H1 (cell line): ENCODE data around the gene SHLD2. TPM values are rescaled to one million over a fixed set of nuclear protein-coding genes. Genes with fewer than 3 reads are reported as not detected.
"Not testable (repeated sequence)": the region's sequence is repeated elsewhere in the genome, so short reads cannot be mapped to it uniquely, and the experiment has no call there.

Experiments used
- CTCF ChIA-PET: fragments of 300-600 bp; sonication (Branson Sonifier 250); formaldehyde crosslinking; loops from one replicate; lab custom pipeline; 2021; ENCODE audit not compliant: partially characterized antibody; lab: Charles Lee
- POLR2A ChIA-PET: fragments of 300-600 bp; sonication (Branson Sonifier 250); formaldehyde crosslinking; loops from one replicate; lab custom pipeline; 2021; ENCODE audit warnings: inconsistent platforms; ENCODE audit not compliant: partially characterized antibody; lab: Charles Lee
- DNase-seq, 2 experiments: peaks; one replicate each; pipeline versions ENCODE4 v3.0.0 to v3.0.0-alpha.2; 2010 to 2022; ENCODE audit warnings: low spot score in 2 of 2, low read depth in 1 of 2, mixed read lengths in 1 of 2
- FAIRE-seq: peaks from 2 replicates; lab custom pipeline; 2011; peaks lifted over from hg19 to GRCh38; lab: Jason Lieb, UNC
- H2AFZ ChIP-seq: 2 replicates; pipeline ENCODE4 v1.8.1; 2012; ENCODE audit warnings: low read length, inconsistent platforms
- H2AK5ac ChIP-seq: 2 replicates; pipeline ENCODE4 v1.6.1; 2013; ENCODE audit warnings: low read depth, low read length
- H2BK120ac ChIP-seq: replicated peaks from 2 replicates; pipeline ENCODE3; 2013; ENCODE audit warnings: low read depth, low read length, inconsistent platforms
- H2BK12ac ChIP-seq: 2 replicates; pipeline ENCODE4 v1.6.1; 2013; ENCODE audit warnings: low read depth, low read length
- H2BK15ac ChIP-seq: 2 replicates; pipeline ENCODE4 v1.6.1; 2013; ENCODE audit warnings: low read length
- H2BK20ac ChIP-seq: 2 replicates; pipeline ENCODE4 v1.6.1; 2013; ENCODE audit warnings: low read length
- H2BK5ac ChIP-seq: 2 replicates; pipeline ENCODE4 v1.6.1; 2013; ENCODE audit warnings: low read depth, low read length
- H3K14ac ChIP-seq: 2 replicates; pipeline ENCODE4 v1.6.1; 2013; ENCODE audit warnings: inconsistent platforms; ENCODE audit not compliant: insufficient read length
- H3K18ac ChIP-seq: 2 replicates; pipeline ENCODE4 v1.6.1; 2013; ENCODE audit warnings: low read length; ENCODE audit errors: extremely low read depth
- H3K23ac ChIP-seq: 2 replicates; pipeline ENCODE4 v1.6.1; 2013; ENCODE audit warnings: inconsistent platforms; ENCODE audit not compliant: insufficient read length
- H3K23me2 ChIP-seq: 2 replicates; pipeline ENCODE4 v1.6.1; 2013; ENCODE audit warnings: low read depth, low read length
- H3K27ac ChIP-seq: 2 replicates; pipeline ENCODE4 v1.6.1; 2011; ENCODE audit warnings: low read depth, low read length, inconsistent platforms
- H3K27me3 ChIP-seq, 4 experiments: replicated peaks in 1 of 4; 1 replicate in 1 of 4; 2 replicates in 3 of 4; pipeline versions ENCODE4 v1.6.1 to v1.8.1; 2011 to 2013; ENCODE audit warnings: low read length in 3 of 4, mild to moderate bottlenecking in 3 of 4, inconsistent platforms in 2 of 4, mixed read lengths in 2 of 4, moderate library complexity in 1 of 4; ENCODE audit not compliant: control insufficient read depth in 3 of 4, insufficient read depth in 3 of 4; ENCODE audit errors: extremely low read depth in 1 of 4
- H3K36me3 ChIP-seq, 4 experiments: 2 replicates each; pipeline versions ENCODE4 v1.6.1 to v1.8.1; 2011 to 2013; ENCODE audit warnings: mild to moderate bottlenecking in 4 of 4, low read length in 3 of 4, moderate library complexity in 2 of 4, control low read depth in 1 of 4, inconsistent platforms in 1 of 4; ENCODE audit not compliant: insufficient read depth in 4 of 4, control insufficient read depth in 2 of 4
- H3K4ac ChIP-seq: replicated peaks from 2 replicates; pipeline ENCODE3; 2013; ENCODE audit warnings: low read length, low read depth, mixed read lengths, inconsistent platforms; ENCODE audit not compliant: insufficient read length
- H3K4me1 ChIP-seq, 4 experiments: replicated peaks in 1 of 4; 1 replicate in 1 of 4; 2 replicates in 3 of 4; pipeline versions ENCODE4 v1.6.1 to v1.8.1; 2011 to 2013; ENCODE audit warnings: low read length in 3 of 4, inconsistent platforms in 2 of 4, mixed read lengths in 1 of 4; ENCODE audit not compliant: insufficient read depth in 4 of 4, control insufficient read depth in 3 of 4
- H3K4me2 ChIP-seq, 2 experiments: 2 replicates each; pipeline versions ENCODE4 v1.6.1 to v1.8.1; 2011 to 2013; ENCODE audit warnings: low read depth in 2 of 2, low read length in 2 of 2, control low read depth in 1 of 2, inconsistent platforms in 1 of 2, mild to moderate bottlenecking in 1 of 2; ENCODE audit not compliant: insufficient read depth in 1 of 2
- H3K4me3 ChIP-seq, 4 experiments: fragments of 200-600, 300-600 bp in 1 of 4; sonication (generic), shearing (Covaris generic), sonication (Bioruptor Twin) in 1 of 4; 2 replicates each; pipeline versions ENCODE4 v1.5.1 to v1.8.1; 2011 to 2016; ENCODE audit warnings: low read length in 4 of 4, low read depth in 3 of 4, control low read depth in 2 of 4, inconsistent platforms in 2 of 4, mild to moderate bottlenecking in 2 of 4, mixed read lengths in 1 of 4, moderate library complexity in 1 of 4; ENCODE audit not compliant: insufficient read depth in 2 of 4; ENCODE audit errors: extremely low read depth in 1 of 4
- H3K56ac ChIP-seq: replicated peaks from 2 replicates; pipeline ENCODE3; 2013; ENCODE audit warnings: low read depth, mild to moderate bottlenecking, mixed read lengths, low read length, inconsistent platforms; ENCODE audit not compliant: insufficient read length
- H3K79me1 ChIP-seq: 2 replicates; pipeline ENCODE4 v1.6.1; 2013; ENCODE audit warnings: low read depth, low read length, control low read depth
- H3K79me2 ChIP-seq, 2 experiments: 2 replicates each; pipeline versions ENCODE4 v1.6.1 to v1.8.1; 2012 to 2013; ENCODE audit warnings: low read length in 2 of 2, mild to moderate bottlenecking in 2 of 2, inconsistent platforms in 1 of 2; ENCODE audit not compliant: insufficient read depth in 2 of 2, control insufficient read depth in 1 of 2
- H3K9ac ChIP-seq, 4 experiments: replicated peaks in 1 of 4; 1 replicate in 1 of 4; 2 replicates in 3 of 4; pipeline versions ENCODE4 v1.6.1 to v1.8.1; 2011 to 2013; ENCODE audit warnings: low read depth in 3 of 4, low read length in 3 of 4, control low read depth in 2 of 4, mild to moderate bottlenecking in 2 of 4, moderate library complexity in 2 of 4, inconsistent platforms in 1 of 4; ENCODE audit errors: extremely low read depth in 1 of 4
- H3K9me3 ChIP-seq, 2 experiments: 2 replicates each; pipeline versions ENCODE4 v1.6.1 to v1.8.1; 2012 to 2013; ENCODE audit warnings: mild to moderate bottlenecking in 2 of 2, moderate library complexity in 2 of 2, control low read depth in 1 of 2, inconsistent platforms in 1 of 2, low read depth in 1 of 2, low read length in 1 of 2, mixed read lengths in 1 of 2; ENCODE audit not compliant: insufficient read depth in 2 of 2
- H4K20me1 ChIP-seq, 2 experiments: replicated peaks in 1 of 2; 2 replicates each; pipeline versions ENCODE3 to v1.8.1; 2011 to 2013; ENCODE audit warnings: inconsistent platforms in 2 of 2, low read length in 2 of 2, mild to moderate bottlenecking in 1 of 2; ENCODE audit not compliant: insufficient read depth in 2 of 2, control insufficient read depth in 1 of 2
- H4K5ac ChIP-seq: 2 replicates; pipeline ENCODE4 v1.6.1; 2013; ENCODE audit warnings: low read length, low read depth, mixed read lengths, inconsistent platforms; ENCODE audit not compliant: insufficient read length
- H4K8ac ChIP-seq: 2 replicates; pipeline ENCODE4 v1.8.0; 2013; ENCODE audit warnings: mild to moderate bottlenecking, moderate library complexity, low read length, inconsistent platforms; ENCODE audit not compliant: insufficient read depth; ENCODE audit errors: extremely low read depth
- H4K91ac ChIP-seq: replicated peaks from 2 replicates; pipeline ENCODE3; 2013; ENCODE audit warnings: low read length, mixed read lengths, inconsistent platforms; ENCODE audit not compliant: insufficient read length
- WGBS, 2 experiments: shearing (Covaris generic) in 1 of 2; methylation state at CpG; one replicate each; pipeline versions ENCODE4 v1.1.6 to v1.1.7; 2013 to 2015; ENCODE audit warnings: low lambda C conversion rate in 2 of 2, mixed read lengths in 2 of 2, inconsistent platforms in 1 of 2, low coverage in 1 of 2, missing lambda C conversion rate in 1 of 2; ENCODE audit not compliant: insufficient replicate concordance in 2 of 2, insufficient coverage in 1 of 2, insufficient read length in 1 of 2; ENCODE audit errors: extremely low coverage in 1 of 2, missing lambda C conversion rate in 1 of 2; 5-methylcytosine and 5-hydroxymethylcytosine counted together
- polyA plus RNA-seq, 7 experiments: library from polyadenylated mRNA; depleted of rRNA in 3 of 7; stranded (reverse) in 5 of 7; unstranded in 2 of 7; fragments of >200 nt in 5 of 7; fragments of 200-250 nt in 2 of 7; gene quantifications; 1 replicate in 5 of 7; 2 replicates in 1 of 7; 4 replicates in 1 of 7; pipeline versions ENCODE4 v1.2.1 to v1.2.3, GENCODE V29; 2011 to 2013; ENCODE audit warnings: missing spikeins in 2 of 7, mixed read lengths in 2 of 7
- total RNA-seq: library from RNA; stranded (reverse); fragmentation: NEBNext Ultra II Directional; extraction: Animal tissue kit (Norgen Biotek cat#: 25700); gene quantifications from 2 replicates; pipeline ENCODE4 v1.2.1, GENCODE V29; 2021

The SHLD2 gene
- total and polyA plus RNA-seq, 2 of the 8 experiments (the other 6 are each of a cell fraction or from before 2014, with no cell fraction given): 7.9 to 32.4 TPM

GRCh38 chr10:87149020-87149609 is 54.1 kb downstream of the SHLD2 start:
- POLR2A ChIA-PET, H4K5ac ChIP-seq, FAIRE-seq, H3K27ac ChIP-seq, H2BK12ac ChIP-seq, H3K4me2 ChIP-seq, H3K23ac ChIP-seq, DNase-seq, H3K27me3 ChIP-seq, H3K4me3 ChIP-seq, H3K14ac ChIP-seq, H3K9ac ChIP-seq, H3K18ac ChIP-seq, H4K91ac ChIP-seq, H2AK5ac ChIP-seq, H3K79me1 ChIP-seq, H3K36me3 ChIP-seq, H2BK120ac ChIP-seq, H4K20me1 ChIP-seq, H3K56ac ChIP-seq, H3K4ac ChIP-seq, H2AFZ ChIP-seq, H2BK20ac ChIP-seq, H3K23me2 ChIP-seq, H3K79me2 ChIP-seq, H2BK15ac ChIP-seq, H4K8ac ChIP-seq, H3K9me3 ChIP-seq, H2BK5ac ChIP-seq, H3K4me1 ChIP-seq: not testable (repeated sequence)
- WGBS, 2 experiments: 95% methylated on average over 9 of the region's 9 CpGs; no CpG with 5 or more reads in 1 of the 2 experiments
- CTCF ChIA-PET: interaction anchor here (1.0 to 1.8 kb wide), 3 partner anchors 95 to 206 kb away, joined by 3 read pairs; no protein-coding TSS in a partner anchor

GRCh38 chr10:87151516-87151915 is 56.5 kb downstream of the SHLD2 start:
- H4K8ac ChIP-seq, H3K27me3 ChIP-seq, H3K27ac ChIP-seq, H4K20me1 ChIP-seq, H4K5ac ChIP-seq, POLR2A ChIA-PET, H3K9me3 ChIP-seq, H2BK120ac ChIP-seq, H3K4me2 ChIP-seq, H2BK5ac ChIP-seq, H3K79me1 ChIP-seq, CTCF ChIA-PET, H3K4me3 ChIP-seq, H4K91ac ChIP-seq, H3K4ac ChIP-seq, H2AFZ ChIP-seq, H3K9ac ChIP-seq, H3K36me3 ChIP-seq, H3K14ac ChIP-seq, H3K23ac ChIP-seq, H2BK12ac ChIP-seq, H2BK20ac ChIP-seq, H3K4me1 ChIP-seq, DNase-seq, H3K23me2 ChIP-seq, H2AK5ac ChIP-seq, FAIRE-seq, H3K18ac ChIP-seq, H3K56ac ChIP-seq, H3K79me2 ChIP-seq, H2BK15ac ChIP-seq: not testable (repeated sequence)
- WGBS, 2 experiments: 95% methylated on average over 3 of the region's 3 CpGs; no CpG with 5 or more reads in 1 of the 2 experiments
